GM13977 (cell line): ENCODE results near the gene QSOX1.
A peak's percentile ranks its signal among the peaks of the same experiment; 100 is the strongest.

Experiments
- DNase-seq: peaks from one replicate; pipeline ENCODE4 v3.0.0; 2012; ENCODE audit warnings: low spot score
- in situ Hi-C: fragments of 300-500 bp; cut with MboI; formaldehyde crosslinking; loops from one replicate; pipeline ENCODE4 v1.12.0; 2022; ENCODE audit warnings: low sequenced_read_pairs, low pct_unique_long_range_greater_than_20kb, mixed read lengths, inconsistent platforms; ENCODE audit not compliant: unreplicated experiment
- TF ChIP-seq, protein P1 (sequence below): IDR thresholded peaks from 2 replicates; pipeline ENCODE4 v1.5.1; 2012; ENCODE audit warnings: mild to moderate bottlenecking, control low read depth; ENCODE audit not compliant: insufficient read depth; ENCODE audit errors: extremely low read depth, missing control alignments

The QSOX1 gene

DNA sequence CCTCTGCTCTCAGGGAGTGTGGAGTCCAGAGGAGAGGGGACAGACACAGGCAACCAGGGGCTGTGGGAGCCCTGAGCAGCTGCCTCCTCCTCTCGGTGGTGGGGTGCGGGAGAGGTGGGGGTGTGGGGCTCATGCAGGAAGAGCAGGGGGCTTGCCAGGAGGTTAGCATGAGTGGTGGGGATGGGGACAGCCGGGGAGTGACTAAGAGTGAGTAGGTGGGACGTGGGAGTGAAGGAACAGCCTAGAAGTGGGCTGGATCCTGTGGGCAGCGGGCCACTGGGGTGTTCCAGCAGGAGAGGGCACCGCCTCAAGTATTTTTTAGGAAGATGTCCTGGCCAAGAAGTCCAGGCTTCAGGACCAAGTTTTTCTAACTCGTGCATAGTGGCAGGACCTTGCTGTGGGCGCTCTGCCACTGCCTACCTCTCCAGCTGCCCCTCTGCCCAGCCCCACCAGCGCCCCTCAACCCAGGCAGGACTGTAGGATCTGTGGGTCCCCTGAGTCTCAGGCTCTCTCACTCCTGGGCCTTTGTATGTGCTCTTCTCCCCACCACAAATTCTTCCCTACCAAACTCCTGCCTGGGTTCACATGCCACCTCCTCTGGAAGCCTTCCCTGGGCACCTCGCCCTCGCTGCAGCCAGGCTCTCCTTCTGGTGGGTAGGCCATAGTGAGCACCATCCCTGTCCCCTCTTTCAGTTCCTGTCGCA is 56.6 kb downstream of the QSOX1 start:
- in situ Hi-C loops, result no loop called here
- TF ChIP-seq, protein P1, sequence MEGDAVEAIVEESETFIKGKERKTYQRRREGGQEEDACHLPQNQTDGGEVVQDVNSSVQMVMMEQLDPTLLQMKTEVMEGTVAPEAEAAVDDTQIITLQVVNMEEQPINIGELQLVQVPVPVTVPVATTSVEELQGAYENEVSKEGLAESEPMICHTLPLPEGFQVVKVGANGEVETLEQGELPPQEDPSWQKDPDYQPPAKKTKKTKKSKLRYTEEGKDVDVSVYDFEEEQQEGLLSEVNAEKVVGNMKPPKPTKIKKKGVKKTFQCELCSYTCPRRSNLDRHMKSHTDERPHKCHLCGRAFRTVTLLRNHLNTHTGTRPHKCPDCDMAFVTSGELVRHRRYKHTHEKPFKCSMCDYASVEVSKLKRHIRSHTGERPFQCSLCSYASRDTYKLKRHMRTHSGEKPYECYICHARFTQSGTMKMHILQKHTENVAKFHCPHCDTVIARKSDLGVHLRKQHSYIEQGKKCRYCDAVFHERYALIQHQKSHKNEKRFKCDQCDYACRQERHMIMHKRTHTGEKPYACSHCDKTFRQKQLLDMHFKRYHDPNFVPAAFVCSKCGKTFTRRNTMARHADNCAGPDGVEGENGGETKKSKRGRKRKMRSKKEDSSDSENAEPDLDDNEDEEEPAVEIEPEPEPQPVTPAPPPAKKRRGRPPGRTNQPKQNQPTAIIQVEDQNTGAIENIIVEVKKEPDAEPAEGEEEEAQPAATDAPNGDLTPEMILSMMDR, result no peak
- no peak for DNase-seq

DNA sequence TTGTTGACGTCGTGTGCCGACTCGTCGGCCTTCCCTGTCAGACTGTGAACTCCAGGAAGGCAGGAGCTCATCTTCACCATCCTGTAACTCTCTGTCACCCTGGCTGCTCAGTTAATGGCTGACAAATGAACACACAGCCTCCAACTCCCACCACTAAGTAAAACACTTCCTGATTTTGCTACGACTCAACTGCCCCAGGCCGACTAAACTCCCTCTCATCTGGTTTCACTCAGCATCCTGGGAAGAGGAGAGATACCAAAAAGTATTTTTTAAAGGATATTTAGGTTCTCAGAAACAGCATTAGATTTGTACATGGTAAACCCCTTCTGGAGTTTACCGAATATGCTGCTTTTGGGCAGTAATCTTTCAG is 57.2 kb downstream of the QSOX1 start:
- in situ Hi-C loops, result no loop called here
- TF ChIP-seq, protein P1, result no peak
- DNase-seq, result no peak

DNA sequence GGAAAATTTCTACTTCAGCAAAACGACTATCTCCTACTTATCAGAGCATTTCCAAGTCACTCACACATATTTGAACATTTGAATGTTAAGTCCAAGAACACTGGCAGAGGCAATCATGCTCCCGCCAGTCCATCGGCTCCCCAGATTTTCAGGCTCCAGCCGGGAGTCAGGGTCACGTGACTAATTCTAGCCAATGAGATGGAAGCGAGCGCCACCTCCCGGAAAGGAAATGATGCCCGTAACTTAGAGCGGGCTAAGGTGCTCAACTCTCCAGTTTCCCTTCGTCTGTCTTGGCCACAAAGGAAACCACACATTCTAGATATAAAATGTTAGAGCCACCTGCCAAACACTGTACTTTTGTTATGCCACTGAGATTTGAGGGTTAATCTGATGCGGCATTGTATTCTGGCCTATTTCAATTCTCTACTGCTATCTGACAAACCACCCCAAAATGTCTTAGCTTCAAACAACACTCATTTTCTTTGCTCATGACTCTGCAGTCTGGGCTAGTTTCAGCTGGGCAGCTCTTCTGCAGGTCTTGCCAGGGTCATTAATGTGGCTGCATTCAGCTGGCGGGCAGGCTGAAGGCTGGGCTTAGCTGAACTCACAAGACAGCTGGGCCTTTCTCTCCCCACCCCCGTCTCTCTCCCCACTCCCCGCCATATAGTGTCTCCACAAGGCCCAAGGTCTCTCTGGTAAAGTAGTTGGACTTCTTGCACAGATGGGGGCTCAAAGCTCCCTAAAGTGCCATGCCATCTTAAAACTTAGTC is 58.9 kb downstream of the QSOX1 start:
- in situ Hi-C loops, result no loop called here
- TF ChIP-seq, protein P1, result no peak
- DNase-seq, result peak; percentile 72

DNA sequence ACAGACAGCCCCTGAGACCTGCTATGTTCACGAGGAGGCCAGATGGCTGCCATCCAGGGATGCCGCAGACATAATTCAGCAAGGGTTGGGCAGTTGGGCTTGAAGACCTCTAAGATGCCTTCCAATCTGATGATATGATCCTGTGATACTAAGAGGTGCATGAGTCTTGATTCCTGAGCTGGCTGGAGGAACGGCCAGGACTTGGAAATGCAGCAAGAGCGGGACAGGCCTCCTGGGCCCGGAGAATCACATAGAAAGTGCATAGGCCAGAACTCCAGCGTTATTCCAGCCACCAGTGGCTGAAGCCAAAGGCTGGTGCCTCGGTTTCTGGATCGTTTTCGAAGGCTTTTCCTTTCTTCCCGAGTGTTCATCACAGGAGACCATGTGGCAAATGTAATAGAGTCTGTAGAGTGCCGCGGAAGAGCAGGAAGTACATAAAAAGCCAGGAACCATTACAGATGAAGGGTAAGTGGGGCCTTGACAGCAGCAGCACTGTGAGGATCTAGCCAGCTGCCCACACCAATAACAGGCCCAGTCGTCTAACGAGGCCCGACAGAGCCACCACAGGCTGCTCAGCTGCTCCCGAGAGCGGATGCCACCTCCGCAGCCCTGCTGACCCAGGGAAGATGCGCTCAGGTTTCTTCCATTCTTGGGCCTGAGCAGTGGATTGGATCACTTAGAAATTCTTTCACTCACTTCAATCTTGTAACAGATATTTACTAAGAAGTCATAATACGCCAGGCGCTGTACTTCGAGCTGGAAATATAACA is 61.4 kb downstream of the QSOX1 start:
- in situ Hi-C loops, result no loop called here
- TF ChIP-seq, protein P1, result no peak
- DNase-seq, result no peak

DNA sequence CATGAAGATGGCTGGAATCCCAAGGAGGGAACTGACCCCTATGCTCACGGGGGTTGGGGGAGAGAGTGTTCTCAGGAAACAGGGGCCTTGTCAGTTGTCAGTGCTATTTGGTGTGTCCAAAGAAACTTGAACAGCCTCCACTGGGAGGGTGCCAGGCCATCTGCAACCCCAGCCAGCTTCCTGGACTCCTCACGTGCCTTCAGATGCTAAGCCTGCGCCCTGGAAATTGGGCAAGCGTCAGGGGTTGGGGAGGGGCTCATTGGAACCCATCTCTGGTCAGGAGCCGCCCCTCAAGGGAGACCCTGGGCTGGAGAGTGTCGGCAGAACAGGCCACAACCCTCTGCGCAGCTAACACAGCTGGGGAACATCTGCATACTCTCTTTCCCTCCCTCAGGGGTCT is 62.3 kb downstream of the QSOX1 start:
- TF ChIP-seq, protein P1, result no peak
- in situ Hi-C loops, result no loop called here
- DNase-seq, result no peak
